ENCODE results near the gene CTNNA2.

GRCh38 chr2:80246534-80246933, 733.7 kb downstream of the CTNNA2 start:
- TF ChIP-seq CTCF (IDR thresholded peaks at IDR 0.05), result no peak
- no peak for TF ChIP-seq POLR2AphosphoS5 (IDR thresholded peaks at IDR 0.05; ENCODE audit: low read depth, low read length)

Measured in Panc1 (cell line).